Upper lobe of left lung (tissue), 6 donors: ENCODE data around the gene MRC2. TPM values are rescaled to one million over a fixed set of nuclear protein-coding genes. Genes with fewer than 3 reads are reported as not detected.
"Not testable (repeated sequence)": the region's sequence is repeated elsewhere in the genome, so short reads cannot be mapped to it uniquely, and the experiment has no call there.

Source experiments
- ATAC-seq, 2 donors: fragments of 200-7000 bp; cut with Tn5 transposase; one replicate each; pipeline ENCODE4 v1.9.1; 2022; ENCODE audit warnings: mild to moderate bottlenecking in 2 of 2, moderate library complexity in 2 of 2; ENCODE audit not compliant: low FRiP score in 2 of 2
- DNase-seq, 2 donors: peaks; one replicate each; pipeline ENCODE4 v3.0.0-alpha.2; 2019 to 2020
- H3K27ac ChIP-seq, 4 donors: fragments of 200-600 bp; sonication (generic); one replicate each; pipeline ENCODE4 v1.5.1; 2016 to 2019
- H3K27me3 ChIP-seq, 4 donors: fragments of 200-600 bp; sonication (generic); one replicate each; pipeline ENCODE4 v1.5.1; 2017 to 2019
- H3K36me3 ChIP-seq, 4 donors: fragments of 200-600 bp; sonication (generic); one replicate each; pipeline ENCODE4 v1.5.1; 2016 to 2019
- H3K4me1 ChIP-seq, 4 donors: fragments of 200-600 bp; sonication (generic); one replicate each; pipeline ENCODE4 v1.5.1; 2018 to 2019
- H3K4me3 ChIP-seq, 4 donors: fragments of 200-600 bp; sonication (generic); one replicate each; pipeline ENCODE4 v1.5.1; 2017 to 2019; ENCODE audit warnings: mild to moderate bottlenecking in 2 of 4, moderate library complexity in 1 of 4
- H3K9me3 ChIP-seq, 4 donors: fragments of 200-600 bp; sonication (generic); one replicate each; pipeline ENCODE4 v1.5.1; 2018 to 2019
- CTCF ChIP-seq, 6 experiments: fragments of 450-650 bp in 4 of 6; fragments of 200-600 bp in 2 of 6; sonication (generic) in 2 of 6; IDR thresholded peaks; one replicate each; pipeline ENCODE4 v1.5.1; 2016 to 2019; ENCODE audit warnings: antibody characterized with exemption in 6 of 6
- EP300 ChIP-seq, 4 donors: sonication (generic); formaldehyde crosslinking; IDR thresholded peaks; one replicate each; pipeline ENCODE4 v1.5.1; 2017; ENCODE audit warnings: antibody characterized with exemption in 4 of 4, control low read depth in 2 of 4
- POLR2A ChIP-seq, 4 donors: fragments of 450-650 bp; IDR thresholded peaks; one replicate each; pipeline ENCODE4 v1.5.1; 2016 to 2017; ENCODE audit warnings: antibody characterized with exemption in 4 of 4, mild to moderate bottlenecking in 2 of 4
- POLR2AphosphoS5 ChIP-seq, 2 donors: sonication (generic); formaldehyde crosslinking; IDR thresholded peaks; one replicate each; pipeline ENCODE4 v1.5.1; 2017; ENCODE audit warnings: antibody characterized with exemption in 2 of 2
- WGBS, 2 donors: methylation state at CpG; one replicate each; pipeline ENCODE4 v1.1.5; 2017 to 2018; 5-methylcytosine and 5-hydroxymethylcytosine counted together
- total RNA-seq, 6 donors: library from RNA; depleted of rRNA in 4 of 6; stranded (reverse); fragments of >200 nt in 4 of 6; gene quantifications; one replicate each; pipeline versions ENCODE4 v1.1.0 to v1.2.1, GENCODE V29; 2016 to 2021
- donor health status: DM: no; HTN: no; CAD: no; lungs with moderate emphysema.
- donor health status: DM: no; HTN: yes; CAD: no; lungs with severe emphysema.

The MRC2 gene
- total RNA-seq, 6 donors from 2014 or later, result 32.1 to 185 (median 116) TPM

- Histone ChIP-seq H3K27me3 (no peaks in the 10 kb centered on the region), H3K4me3 (no peak overlapping the region), H3K9me3 (no peaks in the 10 kb centered on the region), H3K36me3 (no peaks in the 10 kb centered on the region), H3K27ac (no peak overlapping the region), H3K4me1 (peaks cover 7 to 16% (median 13%) of the 10 kb centered on the region in 4 donors)
- DNase-seq, result peak in 1 of 2 donors; percentile 82
- ATAC-seq, result no peak
- TF ChIP-seq EP300 (IDR thresholded peaks at IDR 0.05), result no peak
- no peak for TF ChIP-seq CTCF (IDR thresholded peaks at IDR 0.05)
- TF ChIP-seq POLR2A (IDR thresholded peaks at IDR 0.05), result no peak
- TF ChIP-seq POLR2AphosphoS5 (IDR thresholded peaks at IDR 0.05), result no peak
- WGBS, 2 donors, result 62 to 70% methylated on average over 17 to 27 of the region's 27 CpGs
Measured at GRCh38 chr17:62696726-62697490, 69.4 kb downstream of the MRC2 start.

- not testable (repeated sequence) for DNase-seq, ATAC-seq
Measured at GRCh38 chr17:62698459-62698858, 71.0 kb downstream of the MRC2 start.

GRCh38 chr17:62700964-62701705, 73.7 kb downstream of the MRC2 start:
- no peaks in the 10 kb centered on the region for H3K27me3 ChIP-seq
- WGBS, 2 donors, result 68 to 72% methylated on average over 11 to 12 of the region's 12 CpGs
- DNase-seq, result no peak

More at GRCh38 chr17:62698459-62698858, 71.0 kb downstream of the MRC2 start:
- not testable (repeated sequence) for H3K27ac ChIP-seq, H3K4me3 ChIP-seq, H3K36me3 ChIP-seq, H3K27me3 ChIP-seq, H3K9me3 ChIP-seq
- H3K4me1 ChIP-seq, result peaks cover 10 to 24% (median 17%) of the 10 kb centered on the region in 4 donors
- WGBS, 2 donors, result 76 to 83% methylated on average over 10 to 11 of the region's 11 CpGs

GRCh38 chr17:62701706-62702085, 74.2 kb downstream of the MRC2 start:
- H3K4me3 ChIP-seq, result no peak overlapping the region
- no peaks in the 10 kb centered on the region for H3K36me3 ChIP-seq
- no peak for TF ChIP-seq POLR2AphosphoS5 (IDR thresholded peaks at IDR 0.05)
- no peak for TF ChIP-seq POLR2A (IDR thresholded peaks at IDR 0.05)
- no peak for TF ChIP-seq CTCF (IDR thresholded peaks at IDR 0.05)
- TF ChIP-seq EP300 (IDR thresholded peaks at IDR 0.05), result no peak
- peaks cover 19 to 36% (median 25%) of the 10 kb centered on the region in 4 donors for H3K4me1 ChIP-seq
- H3K9me3 ChIP-seq, result no peaks in the 10 kb centered on the region
- DNase-seq (no peak), ATAC-seq (no peak)
- 74 to 83% methylated on average over 5 to 8 of the region's 8 CpGs for WGBS, 2 donors
- H3K27ac ChIP-seq, result no peak overlapping the region
- H3K27me3 ChIP-seq, result no peaks in the 10 kb centered on the region

More at GRCh38 chr17:62700964-62701705, 73.7 kb downstream of the MRC2 start:
- Histone ChIP-seq H3K9me3 (no peaks in the 10 kb centered on the region), H3K4me3 (no peak overlapping the region), H3K4me1 (peaks cover 18 to 34% (median 25%) of the 10 kb centered on the region in 4 donors), H3K27ac (no peak overlapping the region), H3K36me3 (no peaks in the 10 kb centered on the region)
- TF ChIP-seq POLR2A (IDR thresholded peaks at IDR 0.05) (no peak), EP300 (IDR thresholded peaks at IDR 0.05) (no peak), CTCF (IDR thresholded peaks at IDR 0.05) (no peak)
- no peak for ATAC-seq

- peaks cover 19 to 36% (median 25%) of the 10 kb centered on the region in 4 donors for H3K4me1 ChIP-seq
- H3K27me3 ChIP-seq, result no peaks in the 10 kb centered on the region
- TF ChIP-seq EP300 (IDR thresholded peaks at IDR 0.05) (no peak), CTCF (IDR thresholded peaks at IDR 0.05) (no peak), POLR2AphosphoS5 (IDR thresholded peaks at IDR 0.05) (no peak), POLR2A (IDR thresholded peaks at IDR 0.05) (no peak)
- DNase-seq, result no peak
- no peaks in the 10 kb centered on the region for H3K36me3 ChIP-seq
- ATAC-seq, result no peak
- H3K27ac ChIP-seq, result no peak overlapping the region
- no peaks in the 10 kb centered on the region for H3K9me3 ChIP-seq
- no peak overlapping the region for H3K4me3 ChIP-seq
- 69 to 90% methylated on average over 3 to 6 of the region's 6 CpGs for WGBS, 2 donors
Measured at GRCh38 chr17:62702746-62703260, 75.3 kb downstream of the MRC2 start.
